Measurements from ENCODE around the gene ST8SIA2. TPM values are rescaled to one million over a fixed set of nuclear protein-coding genes. Genes with fewer than 3 reads are reported as not detected.

ST8SIA2 gene
- total and polyA plus RNA-seq, 11 donors, result 0.50 to 14.3 (median 3.1) TPM

- H3K9me3 ChIP-seq, result peaks cover 0 to 7% (median 0%) of the 10 kb centered on the region in 12 donors
- intact Hi-C loops (cut with DNase I), result no loop called here
- ATAC-seq (peak; percentile 86 to 99 (median 97)), DNase-seq (peak; percentile 58 to 76 (median 64))
- H3K27ac ChIP-seq, result peak overlapping the region in 7 of 12 donors; percentile 24 to 65 (median 52)
- H3K4me1 ChIP-seq, result peaks cover 0 to 15% (median 3%) of the 10 kb centered on the region in 12 donors
- H3K4me3 ChIP-seq, result no peak overlapping the region
- H3K27me3 ChIP-seq, result no peaks in the 10 kb centered on the region
- WGBS, 4 donors, result 55 to 57% (median 56%) methylated on average over 10 of the region's 10 CpGs
- no peak for TF ChIP-seq CTCF (IDR thresholded peaks at IDR 0.05)
- no peak for TF ChIP-seq POLR2A (IDR thresholded peaks at IDR 0.05)
- H3K36me3 ChIP-seq, result no peaks in the 10 kb centered on the region
These were observed 16.4 kb upstream of the ST8SIA2 start for GRCh38 chr15:92377083-92377789.

GRCh38 chr15:92383519-92384324, 10.0 kb upstream of the ST8SIA2 start:
- Histone ChIP-seq H3K4me1 (no peaks in the 10 kb centered on the region), H3K4me3 (no peak overlapping the region), H3K27me3 (peaks cover 0 to 16% (median 2%) of the 10 kb centered on the region in 9 donors), H3K27ac (no peak overlapping the region), H3K9me3 (peaks cover 0 to 7% (median 0%) of the 10 kb centered on the region in 12 donors), H3K36me3 (no peaks in the 10 kb centered on the region)
- TF ChIP-seq POLR2A (IDR thresholded peaks at IDR 0.05), result no peak
- peak; percentile 34 to 68 (median 56) for TF ChIP-seq CTCF (IDR thresholded peaks at IDR 0.05)
- WGBS, 4 donors, result 41 to 53% (median 41%) methylated on average over 10 of the region's 10 CpGs
- ATAC-seq (peak in 1 of 4 donors; percentile 41), DNase-seq (peak in 1 of 5 donors; percentile 40)
- intact Hi-C loops (cut with DNase I), result loop anchor here in 8 of 10 donors (1.0 to 10.0 kb wide), 6 partner anchors 101 to 289 kb away; no protein-coding TSS in a partner anchor

GRCh38 chr15:92384381-92384780, 9.3 kb upstream of the ST8SIA2 start:
- H3K4me1 ChIP-seq, result no peaks in the 10 kb centered on the region
- WGBS, 4 donors, result 66 to 74% (median 68%) methylated on average over 2 of the region's 2 CpGs
- peaks cover 0 to 4% (median 0%) of the 10 kb centered on the region in 12 donors for H3K9me3 ChIP-seq
- H3K36me3 ChIP-seq, result no peaks in the 10 kb centered on the region
- ATAC-seq (no peak), DNase-seq (no peak)
- peaks cover 0 to 22% (median 2%) of the 10 kb centered on the region in 9 donors for H3K27me3 ChIP-seq
- TF ChIP-seq CTCF (IDR thresholded peaks at IDR 0.05) (no peak), POLR2A (IDR thresholded peaks at IDR 0.05) (no peak)
- no peak overlapping the region for H3K27ac ChIP-seq
- no peak overlapping the region for H3K4me3 ChIP-seq
- intact Hi-C loops (cut with DNase I), result loop anchor here in 6 of 10 donors (5.0 to 10.0 kb wide), 4 partner anchors 102 to 290 kb away; no protein-coding TSS in a partner anchor

- no peak for ATAC-seq
- no peaks in the 10 kb centered on the region for H3K36me3 ChIP-seq
- H3K9me3 ChIP-seq, result peaks cover 0 to 3% (median 0%) of the 10 kb centered on the region in 12 donors
- no peak for DNase-seq
- no peaks in the 10 kb centered on the region for H3K4me1 ChIP-seq
- H3K27ac ChIP-seq, result no peak overlapping the region
- WGBS, 4 donors, result 51 to 75% (median 68%) methylated on average over 2 of the region's 2 CpGs
- intact Hi-C loops (cut with DNase I), result loop anchor here in 6 of 10 donors (5.0 to 10.0 kb wide), 2 partner anchors 288 to 290 kb away; no protein-coding TSS in a partner anchor
- peaks cover 0 to 29% (median 5%) of the 10 kb centered on the region in 9 donors for H3K27me3 ChIP-seq
- H3K4me3 ChIP-seq, result no peak overlapping the region
- TF ChIP-seq CTCF (IDR thresholded peaks at IDR 0.05) (no peak), POLR2A (IDR thresholded peaks at IDR 0.05) (no peak)
These were observed 8.6 kb upstream of the ST8SIA2 start for GRCh38 chr15:92385096-92385495.
